AG04449 (cell line): Measurements from ENCODE around the gene PIP4K2C.
"Not testable (repeated sequence)": the region's sequence is repeated elsewhere in the genome, so short reads cannot be mapped to it uniquely, and the experiment has no call there.

ENCODE experiments used
- CTCF ChIA-PET: fragments of 350-600 bp; formaldehyde crosslinking; extraction: SDS; loops from one replicate; lab custom pipeline; 2021; ENCODE audit warnings: antibody characterized with exemption; lab: Yijun Ruan, JAX
- POLR2A ChIA-PET: fragments of 400-600, 350-600 bp; formaldehyde crosslinking; extraction: SDS; loops from one replicate; lab custom pipeline; 2020; ENCODE audit warnings: antibody characterized with exemption, inconsistent platforms; lab: Yijun Ruan, JAX
- DNase-seq: peaks from one replicate; pipeline ENCODE4 v3.0.0-alpha.2; 2010; ENCODE audit warnings: low read depth, low spot score
- H3K4me3 ChIP-seq: 2 replicates; pipeline ENCODE4 v1.5.1; 2011; ENCODE audit warnings: low read depth, mild to moderate bottlenecking, control low read depth, low read length
- TF ChIP-seq, protein P1 (sequence below): IDR thresholded peaks from one replicate; pipeline ENCODE4 v1.5.1; 2011; ENCODE audit warnings: mild to moderate bottlenecking, moderate library complexity, low read length, control low read depth, inconsistent platforms; ENCODE audit not compliant: insufficient read depth; ENCODE audit errors: missing control alignments

Gene PIP4K2C

GRCh38 chr12:57554453-57554852 lies 36.5 kb upstream of the PIP4K2C start:
- TF ChIP-seq, protein P1, sequence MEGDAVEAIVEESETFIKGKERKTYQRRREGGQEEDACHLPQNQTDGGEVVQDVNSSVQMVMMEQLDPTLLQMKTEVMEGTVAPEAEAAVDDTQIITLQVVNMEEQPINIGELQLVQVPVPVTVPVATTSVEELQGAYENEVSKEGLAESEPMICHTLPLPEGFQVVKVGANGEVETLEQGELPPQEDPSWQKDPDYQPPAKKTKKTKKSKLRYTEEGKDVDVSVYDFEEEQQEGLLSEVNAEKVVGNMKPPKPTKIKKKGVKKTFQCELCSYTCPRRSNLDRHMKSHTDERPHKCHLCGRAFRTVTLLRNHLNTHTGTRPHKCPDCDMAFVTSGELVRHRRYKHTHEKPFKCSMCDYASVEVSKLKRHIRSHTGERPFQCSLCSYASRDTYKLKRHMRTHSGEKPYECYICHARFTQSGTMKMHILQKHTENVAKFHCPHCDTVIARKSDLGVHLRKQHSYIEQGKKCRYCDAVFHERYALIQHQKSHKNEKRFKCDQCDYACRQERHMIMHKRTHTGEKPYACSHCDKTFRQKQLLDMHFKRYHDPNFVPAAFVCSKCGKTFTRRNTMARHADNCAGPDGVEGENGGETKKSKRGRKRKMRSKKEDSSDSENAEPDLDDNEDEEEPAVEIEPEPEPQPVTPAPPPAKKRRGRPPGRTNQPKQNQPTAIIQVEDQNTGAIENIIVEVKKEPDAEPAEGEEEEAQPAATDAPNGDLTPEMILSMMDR = no peak
- ChIA-PET POLR2A (interaction anchor here (1.0 kb wide), 1 partner anchor 34 kb away, joined by 3 read pairs; the partner anchor contains the start of gene DDIT3), CTCF (interaction anchor here (0.8 to 1.2 kb wide), 2 partner anchors 27 to 183 kb away, joined by 3 read pairs; no protein-coding TSS in a partner anchor)
- no peak for DNase-seq
- no peak overlapping the region for H3K4me3 ChIP-seq

DNA sequence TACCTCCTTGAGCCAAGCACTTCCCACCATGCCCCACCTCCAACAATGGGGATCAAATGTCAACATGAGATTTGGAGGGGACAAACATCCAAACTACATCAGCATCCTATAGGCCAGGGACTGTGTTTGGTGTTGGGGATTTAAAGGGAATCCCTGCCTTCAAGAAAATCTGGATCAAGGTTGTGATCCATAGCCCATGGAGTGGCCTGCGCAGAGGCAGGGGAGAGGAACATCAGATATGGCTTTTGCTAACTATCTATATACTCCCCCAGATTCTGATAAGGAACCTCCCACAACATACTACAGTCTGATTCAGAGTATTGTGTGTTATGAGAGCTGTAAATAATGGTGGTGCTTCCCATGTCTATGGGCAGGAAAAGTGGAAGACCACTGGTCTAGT lies 36.1 kb upstream of the PIP4K2C start:
- POLR2A ChIA-PET = interaction anchor here (1.0 kb wide), 1 partner anchor 35 kb away, joined by 3 read pairs; the partner anchor contains the start of gene DDIT3
- no peak overlapping the region for H3K4me3 ChIP-seq
- CTCF ChIA-PET = interaction anchor here (1.2 kb wide), 1 partner anchor 27 kb away, joined by 3 read pairs; no protein-coding TSS in a partner anchor
- DNase-seq = no peak
- TF ChIP-seq, protein P1 = no peak

GRCh38 chr12:57558864-57559263 lies 32.1 kb upstream of the PIP4K2C start:
- H3K4me3 ChIP-seq = no peak overlapping the region
- TF ChIP-seq, protein P1 = no peak
- ChIA-PET CTCF (interaction anchor here (0.8 to 1.8 kb wide), 6 partner anchors 17 to 134 kb away, joined by 3 to 9 read pairs (median 3); no protein-coding TSS in a partner anchor), POLR2A (no interaction called here)
- DNase-seq = no peak

DNA sequence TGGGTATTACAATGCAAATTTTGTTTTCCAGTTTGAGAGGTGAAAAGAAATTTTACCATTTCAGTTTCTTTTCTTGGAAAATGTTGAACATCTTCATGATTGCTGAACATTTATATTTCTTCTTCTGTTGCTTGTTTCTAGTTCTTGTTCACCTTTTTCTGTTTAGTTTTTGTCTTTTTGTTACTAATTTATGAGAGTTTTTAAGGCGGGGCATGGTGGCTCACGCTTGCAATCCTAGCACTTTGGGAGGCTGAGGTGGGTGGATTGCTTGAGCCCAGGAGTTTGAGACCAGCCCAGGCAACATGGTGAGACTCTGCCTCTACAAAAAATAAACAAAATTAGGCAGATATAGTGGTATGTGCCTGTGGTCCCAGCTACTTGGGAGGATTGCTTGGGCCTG lies 30.5 kb upstream of the PIP4K2C start:
- DNase-seq = no peak
- CTCF ChIA-PET = interaction anchor here (16.4 kb wide), 1 partner anchor 23 kb away, joined by 214 read pairs; no protein-coding TSS in a partner anchor
- no peak overlapping the region for H3K4me3 ChIP-seq
- TF ChIP-seq, protein P1 = no peak
- POLR2A ChIA-PET = no interaction called here

DNA sequence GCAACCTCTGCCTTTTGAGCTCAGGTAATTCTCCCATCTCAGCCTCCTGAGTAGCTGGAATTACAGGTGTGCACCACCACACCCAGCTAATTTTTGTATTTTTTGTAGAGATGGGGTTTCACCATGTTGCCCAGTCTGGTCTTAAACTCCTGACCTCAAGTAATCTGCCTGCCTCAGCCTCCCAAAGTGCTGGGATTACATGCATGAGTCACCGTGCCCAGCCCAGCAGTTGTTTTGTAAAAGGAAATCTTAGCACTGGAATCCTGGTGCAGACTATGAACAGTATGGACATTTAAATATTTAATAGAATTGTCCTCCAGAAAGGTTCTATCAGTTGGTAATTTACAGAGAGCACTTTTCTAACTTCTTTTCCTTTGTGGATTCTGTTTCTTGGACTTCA lies 29.9 kb upstream of the PIP4K2C start:
- CTCF ChIA-PET = interaction anchor here (16.4 kb wide), 1 partner anchor 22 kb away, joined by 214 read pairs; no protein-coding TSS in a partner anchor
- H3K4me3 ChIP-seq, DNase-seq, POLR2A ChIA-PET: not testable (repeated sequence)

- CTCF ChIA-PET = interaction anchor here (1.0 to 16.4 kb wide), 4 partner anchors 10 to 69 kb away, joined by 3 to 214 read pairs (median 3); partner anchors contain the start of genes B4GALNT1 and DCTN2
- no peak for DNase-seq
- TF ChIP-seq, protein P1 = no peak
- no peak overlapping the region for H3K4me3 ChIP-seq
- POLR2A ChIA-PET = no interaction called here
Measured at GRCh38 chr12:57563358-57563757, 27.6 kb upstream of the PIP4K2C start.

GRCh38 chr12:57564178-57564740 lies 26.7 kb upstream of the PIP4K2C start:
- CTCF ChIA-PET = interaction anchor here (1.0 to 16.4 kb wide), 3 partner anchors 11 to 69 kb away, joined by 3 to 214 read pairs (median 3); partner anchors contain the start of gene B4GALNT1
- POLR2A ChIA-PET = no interaction called here
- no peak overlapping the region for H3K4me3 ChIP-seq

More at GRCh38 chr12:57564178-57564740, 26.7 kb upstream of the PIP4K2C start:
- DNase-seq = no peak
- TF ChIP-seq, protein P1 = no peak
